GM12878 (cell line): ENCODE measurements around the gene TP73. TPM values are rescaled to one million over a fixed set of nuclear protein-coding genes. Genes with fewer than 3 reads are reported as not detected.

ENCODE experiments used
- ATAC-seq: fragments of 200-7000 bp; cut with Tn5 transposase; 3 replicates; pipeline ENCODE4 v1.9.1; 2020; ENCODE audit warnings: mild to moderate bottlenecking, moderate library complexity
- BruUV-seq: library from RNA; stranded (reverse); fragments of 400-500 nt; replicated peaks from 2 replicates; lab custom pipeline; 2021; lab: Mats Ljungman, UMichigan
- CTCF ChIA-PET: fragments of 300-600 bp; sonication (Branson Sonifier 250); formaldehyde crosslinking; extraction: SDS; loops from one replicate; lab custom pipeline; 2021; ENCODE audit warnings: inconsistent platforms; lab: Yijun Ruan, JAX
- POLR2A ChIA-PET: fragments of 350-600 bp; formaldehyde crosslinking; extraction: SDS; loops from one replicate; lab custom pipeline; 2021; ENCODE audit warnings: inconsistent platforms; lab: Charles Lee
- RAD21 ChIA-PET: fragments of 300-600 bp; sonication (Branson Sonifier 250); formaldehyde crosslinking; loops from one replicate; lab custom pipeline; 2023; ENCODE audit warnings: antibody characterized with exemption; ENCODE audit not compliant: unreplicated experiment; lab: Charles Lee
- SMC1A ChIA-PET: fragments of 300-600 bp; sonication (Branson Sonifier 250); formaldehyde crosslinking; loops from one replicate; lab custom pipeline; 2023; ENCODE audit not compliant: unreplicated experiment, uncharacterized antibody; lab: Charles Lee
- DNase-seq: peaks from one replicate; pipeline ENCODE4 v3.0.0-alpha.2; 2011; ENCODE audit warnings: low read depth, low spot score
- FAIRE-seq: peaks from 3 replicates; lab custom pipeline; 2011; peaks lifted over from hg19 to GRCh38; lab: Jason Lieb, UNC
- H2AFZ ChIP-seq: 2 replicates; pipeline ENCODE4 v1.6.0; 2011; ENCODE audit warnings: low read depth, low read length, control low read depth; ENCODE audit not compliant: control insufficient read depth
- H3K27ac ChIP-seq: 2 replicates; pipeline ENCODE4 v1.5.1; 2011; ENCODE audit warnings: control low read depth; ENCODE audit not compliant: control insufficient read depth, insufficient read depth
- H3K27me3 ChIP-seq, 2 experiments: replicated peaks in 1 of 2; 2 replicates each; pipeline versions ENCODE4 v1.6.0 to v1.6.1; 2011; ENCODE audit warnings: low read length in 1 of 2; ENCODE audit not compliant: control insufficient read depth in 2 of 2, insufficient read depth in 2 of 2
- H3K36me3 ChIP-seq, 2 experiments: 2 replicates each; pipeline ENCODE4 v1.5.1; 2011; ENCODE audit warnings: low read length in 1 of 2; ENCODE audit not compliant: control insufficient read depth in 2 of 2, insufficient read depth in 2 of 2
- H3K4me1 ChIP-seq: 2 replicates; pipeline ENCODE4 v1.6.1; 2011; ENCODE audit warnings: mild to moderate bottlenecking, low read length, moderate library complexity, mixed read lengths; ENCODE audit not compliant: control insufficient read depth, insufficient read depth
- H3K4me2 ChIP-seq: 2 replicates; pipeline ENCODE4 v1.6.0; 2011; ENCODE audit warnings: control low read depth; ENCODE audit not compliant: control insufficient read depth, insufficient read depth
- H3K4me3 ChIP-seq: fragments of 200-600 bp; sonication (generic); 2 replicates; pipeline ENCODE4 v1.5.1; 2016
- H3K79me2 ChIP-seq: 2 replicates; pipeline ENCODE4 v1.6.0; 2011; ENCODE audit warnings: low read length; ENCODE audit not compliant: control insufficient read depth, insufficient read depth
- H3K9ac ChIP-seq: 2 replicates; pipeline ENCODE4 v1.8.0; 2011; ENCODE audit warnings: low read length, control low read depth, mixed read lengths; ENCODE audit not compliant: control insufficient read depth, insufficient read depth
- H3K9me3 ChIP-seq: replicated peaks from 3 replicates; pipeline ENCODE4 v1.5.1; 2011; ENCODE audit warnings: mild to moderate bottlenecking, low read length; ENCODE audit not compliant: control insufficient read depth, insufficient read depth
- H4K20me1 ChIP-seq: 2 replicates; pipeline ENCODE4 v1.6.0; 2011; ENCODE audit not compliant: control insufficient read depth, insufficient read depth
- BHLHE40 ChIP-seq, 2 experiments: fragments of 450-650 bp in 1 of 2; IDR thresholded peaks; 2 replicates each; pipeline ENCODE4 v1.6.1; 2011 to 2017; ENCODE audit warnings: low read depth in 2 of 2, borderline replicate concordance in 1 of 2, improper control_type of control experiment in 1 of 2, low read length in 1 of 2, mild to moderate bottlenecking in 1 of 2
- BMI1 ChIP-seq: fragments of 450-650 bp; IDR thresholded peaks from 2 replicates; pipeline ENCODE4 v1.6.1; 2016; ENCODE audit warnings: mild to moderate bottlenecking, moderate library complexity, borderline replicate concordance
- DPF2 ChIP-seq: fragments of 450-650 bp; IDR thresholded peaks from 2 replicates; pipeline ENCODE4 v1.6.1; 2017; ENCODE audit warnings: mild to moderate bottlenecking
- E2F4 ChIP-seq: IDR thresholded peaks from 2 replicates; pipeline ENCODE4 v1.6.1; 2012; ENCODE audit warnings: low read depth, low read length, improper control_type of control experiment
- EGR1 ChIP-seq, 2 experiments: IDR thresholded peaks; 1 replicate in 1 of 2; 2 replicates in 1 of 2; pipeline ENCODE4 v1.6.1; 2011 to 2012; ENCODE audit warnings: low read depth in 2 of 2, low read length in 2 of 2, borderline replicate concordance in 1 of 2, mild to moderate bottlenecking in 1 of 2, moderate library complexity in 1 of 2
- ELK1 ChIP-seq: IDR thresholded peaks from 2 replicates; pipeline ENCODE4 v1.6.1; 2012; ENCODE audit warnings: low read depth, low read length, improper control_type of control experiment
- EZH2 ChIP-seq: IDR thresholded peaks from 2 replicates; pipeline ENCODE4 v1.6.1; 2012; ENCODE audit warnings: low read depth, mild to moderate bottlenecking, control low read depth, inconsistent platforms, low read length, borderline replicate concordance; ENCODE audit not compliant: control insufficient read depth
- IKZF1 ChIP-seq: fragments of 450-650 bp; conservative IDR thresholded peaks from 2 replicates; pipeline ENCODE4 v1.6.1; 2017; ENCODE audit warnings: antibody characterized with exemption, mild to moderate bottlenecking
- LARP7 ChIP-seq: fragments of 450-650 bp; IDR thresholded peaks from 2 replicates; pipeline ENCODE4 v1.6.1; 2017; ENCODE audit warnings: mild to moderate bottlenecking
- MYB ChIP-seq: fragments of 150-350 bp; IDR thresholded peaks from 2 replicates; pipeline ENCODE4 v1.6.1; 2014; ENCODE audit warnings: mild to moderate bottlenecking, low read depth, low read length, borderline replicate concordance
- PAX5 ChIP-seq: IDR thresholded peaks from 2 replicates; pipeline ENCODE4 v1.6.1; 2011; ENCODE audit warnings: low read depth, low read length, borderline replicate concordance
- POLR2A ChIP-seq: IDR thresholded peaks from 2 replicates; pipeline ENCODE4 v1.6.1; 2011; ENCODE audit warnings: low read depth, mild to moderate bottlenecking, low read length
- POU2F2 ChIP-seq: IDR thresholded peaks from 3 replicates; pipeline ENCODE4 v1.6.1; 2011; ENCODE audit warnings: low read depth, mild to moderate bottlenecking, low read length, borderline replicate concordance
- RUNX3 ChIP-seq: IDR thresholded peaks from 2 replicates; pipeline ENCODE4 v1.6.1; 2012; ENCODE audit warnings: low read length, inconsistent platforms
- SMC3 ChIP-seq: IDR thresholded peaks from 2 replicates; pipeline ENCODE4 v1.6.1; 2011; ENCODE audit warnings: low read length, improper control_type of control experiment, borderline replicate concordance
- TAF1 ChIP-seq: IDR thresholded peaks from 2 replicates; pipeline ENCODE4 v1.6.1; 2011; ENCODE audit warnings: mild to moderate bottlenecking, low read depth, low read length, borderline replicate concordance
- ZBTB4 ChIP-seq: fragments of 450-650 bp; formaldehyde crosslinking; IDR thresholded peaks from 2 replicates; pipeline ENCODE4 v1.4.0; 2022; ENCODE audit warnings: mild to moderate bottlenecking, moderate library complexity
- ZNF24 ChIP-seq: fragments of 450-650 bp; IDR thresholded peaks from 2 replicates; pipeline ENCODE4 v1.6.1; 2017; ENCODE audit warnings: antibody characterized with exemption, mild to moderate bottlenecking
- WGBS: methylation state at CpG from one replicate; pipeline ENCODE4 v1.1.6; 2016; ENCODE audit warnings: low lambda C conversion rate; ENCODE audit not compliant: insufficient replicate concordance, insufficient coverage; ENCODE audit errors: missing lambda C conversion rate; 5-methylcytosine and 5-hydroxymethylcytosine counted together
- in situ Hi-C: fragments of 300-500 bp; cut with MboI; formaldehyde crosslinking; loops from 9 replicates; pipeline ENCODE4 v1.14.3; 2018; ENCODE audit warnings: mixed read lengths
- intact Hi-C: fragments of 100-400 bp; cut with micrococcal nuclease; formaldehyde crosslinking; loops from one replicate; pipeline ENCODE4 v1.14.2; 2022; ENCODE audit not compliant: unreplicated experiment
- polyA plus RNA-seq, 11 experiments: library from polyadenylated mRNA; depleted of rRNA in 4 of 11; unstranded in 6 of 11; stranded (reverse) in 5 of 11; fragments of >200 nt; fragmentation: Nextera tagmentation in 4 of 11; fragmentation: Illumina TruSeq in 1 of 11; extraction: Ambion mirVana in 4 of 11; extraction: Trizol in 1 of 11; gene quantifications; 1 replicate in 1 of 11; 2 replicates in 10 of 11; pipeline versions ENCODE4 v1.2.1 to v1.2.3, GENCODE V29; 2011 to 2016; ENCODE audit warnings: inconsistent platforms in 2 of 11, missing spikeins in 2 of 11, low read depth in 1 of 11
- total RNA-seq, 4 experiments: library from RNA; depleted of rRNA in 3 of 4; stranded (reverse); fragments of >200 nt in 3 of 4; fragmentation: Illumina TruSeq in 1 of 4; extraction: Trizol in 1 of 4; gene quantifications; 2 replicates each; pipeline versions ENCODE4 v1.2.1 to v1.2.3, GENCODE V29; 2013 to 2021

The TP73 gene
- total and polyA plus RNA-seq, 10 of the 15 experiments (the other 5 are each of a cell fraction or from before 2014, with no cell fraction given): 0.08 to 54.2 (median 14.9) TPM

GRCh38 chr1:3664700-3665375 is 12.5 kb downstream of the TP73 start:
- Histone ChIP-seq H3K27ac (peak overlapping the region; percentile 98), H4K20me1 (no peaks in the 10 kb centered on the region), H3K79me2 (peaks cover 85% of the 10 kb centered on the region), H3K9ac (peak overlapping the region; percentile 84), H3K4me2 (peak overlapping the region; percentile 99), H3K4me3 (peak overlapping the region; percentile 60), H3K27me3 (no peaks in the 10 kb centered on the region), H3K9me3 (no peaks in the 10 kb centered on the region), H2AFZ (peak overlapping the region; percentile 2; the same call in 1 of the 2 replicates), H3K36me3 (peaks cover 0 to 7% of the 10 kb centered on the region in 2 experiments; a peak in 2 of 4 replicates), H3K4me1 (peaks cover 63% of the 10 kb centered on the region)
- TSS peak; percentile 97 for BruUV-seq
- WGBS: 1% methylated on average over 14 of the region's 14 CpGs
- FAIRE-seq: peak; percentile 71
- ChIA-PET SMC1A (interaction anchor here (1.2 to 6.0 kb wide), 4 partner anchors 9 to 16 kb away, joined by 3 to 117 read pairs (median 32); partner anchors contain the start of gene TP73), CTCF (interaction anchor here (0.7 to 6.7 kb wide), 5 partner anchors 8 to 60 kb away, joined by 3 to 91 read pairs (median 10); partner anchors contain the start of gene TP73), POLR2A (interaction anchor here (3.2 to 5.9 kb wide), 3 partner anchors 9 to 12 kb away, joined by 15 to 184 read pairs (median 71); partner anchors contain the start of genes TP73 and WRAP73), RAD21 (interaction anchor here (1.0 to 5.7 kb wide), 5 partner anchors 9 to 55 kb away, joined by 3 to 117 read pairs (median 8); no protein-coding TSS in a partner anchor)
- ATAC-seq: peak; percentile 8
- in situ Hi-C loops: no loop called here
- intact Hi-C loops: loop anchor here (5.0 kb wide), 1 partner anchor 57 kb away; no protein-coding TSS in a partner anchor
- DNase-seq: no peak
- TF ChIP-seq DPF2 (0 out of 2 replicates have a peak, but pooled peaks have one; percentile 28), EGR1 (IDR thresholded peaks at IDR 0.05; ENCODE audit: borderline replicate concordance in 1 of 2, low read depth in 2 of 2, low read length in 2 of 2) (no peak), POU2F2 (no peak), LARP7 (0 out of 2 replicates have a peak, but pooled peaks have one; percentile 22), ZNF24 (no peak), MYB (no peak), IKZF1 (0 out of 2 replicates have a peak, but pooled peaks have one; percentile 22), TAF1 (0 out of 2 replicates have a peak, but pooled peaks have one; percentile 15), BHLHE40 (IDR thresholded peaks at IDR 0.05; ENCODE audit: borderline replicate concordance in 1 of 2, low read depth in 2 of 2, low read length in 1 of 2) (0 out of 4 replicates have a peak, but pooled peaks of 1 of the 2 experiments have one; percentile 43), PAX5 (0 out of 2 replicates have a peak, but pooled peaks have one; percentile 12), SMC3 (no peak), EZH2 (no peak), RUNX3 (peak; percentile 83), BMI1 (no peak), ZBTB4 (CRISPR knock-in tag) (no peak), ELK1 (no peak), POLR2A (peak; percentile 41; the same call in 1 of the 2 replicates), E2F4 (no peak)
